Gastroesophageal sphincter (tissue), 4 donors: ENCODE measurements around the gene TK1. TPM values are rescaled to one million over a fixed set of nuclear protein-coding genes. Genes with fewer than 3 reads are reported as not detected.

Experiments
- ATAC-seq: fragments of 150-250 bp; one replicate; pipeline ENCODE4 v1.9.1; 2016; ENCODE audit warnings: mild to moderate bottlenecking, moderate library complexity
- H3K27ac ChIP-seq, 4 donors: fragments of 200-600 bp; sonication (generic) in 3 of 4; 1 replicate in 3 of 4; 2 replicates in 1 of 4; pipeline ENCODE4 v1.5.1; 2016 to 2019
- H3K27me3 ChIP-seq: fragments of 200-600 bp; sonication (generic); one replicate; pipeline ENCODE4 v1.5.1; 2019
- H3K36me3 ChIP-seq, 2 donors: fragments of 200-600 bp; sonication (generic); one replicate each; pipeline ENCODE4 v1.5.1; 2019; ENCODE audit warnings: control low read depth in 1 of 2
- H3K4me1 ChIP-seq, 3 donors: fragments of 200-600 bp; sonication (generic); 1 replicate in 2 of 3; 2 replicates in 1 of 3; pipeline ENCODE4 v1.5.1; 2016 to 2019; ENCODE audit warnings: control low read depth in 2 of 3
- H3K4me3 ChIP-seq, 2 donors: fragments of 200-600 bp; sonication (generic); one replicate each; pipeline ENCODE4 v1.5.1; 2019; ENCODE audit warnings: mild to moderate bottlenecking in 1 of 2, moderate library complexity in 1 of 2
- H3K9me3 ChIP-seq, 3 donors: fragments of 200-600 bp; sonication (generic); one replicate each; pipeline ENCODE4 v1.5.1; 2017 to 2019; ENCODE audit warnings: control low read depth in 2 of 3
- EP300 ChIP-seq: sonication (generic); formaldehyde crosslinking; IDR thresholded peaks from one replicate; pipeline ENCODE4 v1.6.1; 2017; ENCODE audit warnings: antibody characterized with exemption, mild to moderate bottlenecking
- POLR2A ChIP-seq, 2 donors: fragments of 450-650 bp; IDR thresholded peaks; one replicate each; pipeline ENCODE4 v1.6.1; 2017; ENCODE audit warnings: antibody characterized with exemption in 2 of 2, mild to moderate bottlenecking in 2 of 2, moderate library complexity in 1 of 2
- POLR2AphosphoS5 ChIP-seq: sonication (generic); formaldehyde crosslinking; IDR thresholded peaks from one replicate; pipeline ENCODE4 v1.6.1; 2017; ENCODE audit warnings: antibody characterized with exemption
- WGBS, 2 donors: methylation state at CpG; one replicate each; pipeline ENCODE4 v1.1.5; 2018; ENCODE audit warnings: low coverage in 1 of 2; 5-methylcytosine and 5-hydroxymethylcytosine counted together
- total RNA-seq, 4 donors: library from RNA; depleted of rRNA; stranded (reverse); fragments of >200 nt; gene quantifications; one replicate each; pipeline ENCODE4 v1.1.0, GENCODE V29; 2016
- TF ChIP-seq, protein P1 (sequence below), 4 experiments: fragments of 200-600 bp in 2 of 4; fragments of 450-650 bp in 2 of 4; sonication (generic) in 1 of 4; IDR thresholded peaks; one replicate each; pipeline ENCODE4 v1.5.1; 2017 to 2019; ENCODE audit warnings: antibody characterized with exemption in 4 of 4, mild to moderate bottlenecking in 2 of 4, moderate library complexity in 2 of 4

TK1 gene
- total RNA-seq, 4 donors from 2014 or later = 3.4 to 24.8 (median 12.1) TPM

DNA sequence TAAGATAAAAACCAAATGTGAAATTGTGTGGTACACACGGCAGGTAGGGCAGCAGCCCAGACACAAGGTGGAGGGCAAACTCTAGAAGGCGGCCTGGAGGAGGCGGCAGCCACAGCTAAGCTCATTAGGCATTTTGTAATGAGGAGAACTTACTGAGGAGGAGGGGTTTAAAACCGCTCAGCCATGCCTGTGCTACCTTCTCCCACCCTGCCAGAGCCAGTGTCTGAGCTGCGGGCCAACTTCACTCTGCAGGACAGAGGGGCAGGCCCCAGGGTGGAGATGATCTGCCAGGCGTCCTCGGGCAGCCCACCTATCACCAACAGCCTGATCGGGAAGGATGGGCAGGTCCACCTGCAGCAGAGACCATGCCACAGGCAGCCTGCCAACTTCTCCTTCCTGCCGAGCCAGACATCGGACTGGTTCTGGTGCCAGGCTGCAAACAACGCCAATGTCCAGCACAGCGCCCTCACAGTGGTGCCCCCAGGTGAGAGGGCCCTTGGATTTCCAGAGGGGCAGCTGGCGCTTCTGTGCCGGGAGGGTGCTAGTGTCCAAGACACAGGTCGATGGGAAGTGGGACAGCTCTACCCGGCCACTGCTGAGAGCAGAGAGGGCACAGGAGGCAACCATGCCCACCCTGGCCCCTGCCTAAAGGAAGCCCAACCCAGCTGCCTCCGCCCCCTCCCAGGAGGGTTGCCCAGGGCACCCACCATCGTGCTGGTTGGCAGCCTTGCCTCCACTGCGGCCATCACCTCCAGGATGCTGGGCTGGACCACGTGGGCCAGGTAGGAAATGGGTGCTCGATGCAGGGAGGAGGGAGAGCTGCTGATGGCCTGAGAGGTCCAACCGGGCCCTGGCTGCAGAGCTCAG, 22.7 kb downstream of the TK1 start:
- Histone ChIP-seq H3K27ac (no peak overlapping the region), H3K4me1 (peaks cover 0 to 8% (median 0%) of the 10 kb centered on the region in 3 donors), H3K27me3 (no peaks in the 10 kb centered on the region), H3K36me3 (no peaks in the 10 kb centered on the region), H3K9me3 (no peaks in the 10 kb centered on the region), H3K4me3 (no peak overlapping the region)
- no peak for ATAC-seq
- WGBS, 2 donors = 90 to 100% methylated on average over 1 to 2 of the region's 22 CpGs
- TF ChIP-seq EP300 (no peak), POLR2AphosphoS5 (no peak), POLR2A (IDR thresholded peaks at IDR 0.05) (no peak)
- TF ChIP-seq, protein P1, sequence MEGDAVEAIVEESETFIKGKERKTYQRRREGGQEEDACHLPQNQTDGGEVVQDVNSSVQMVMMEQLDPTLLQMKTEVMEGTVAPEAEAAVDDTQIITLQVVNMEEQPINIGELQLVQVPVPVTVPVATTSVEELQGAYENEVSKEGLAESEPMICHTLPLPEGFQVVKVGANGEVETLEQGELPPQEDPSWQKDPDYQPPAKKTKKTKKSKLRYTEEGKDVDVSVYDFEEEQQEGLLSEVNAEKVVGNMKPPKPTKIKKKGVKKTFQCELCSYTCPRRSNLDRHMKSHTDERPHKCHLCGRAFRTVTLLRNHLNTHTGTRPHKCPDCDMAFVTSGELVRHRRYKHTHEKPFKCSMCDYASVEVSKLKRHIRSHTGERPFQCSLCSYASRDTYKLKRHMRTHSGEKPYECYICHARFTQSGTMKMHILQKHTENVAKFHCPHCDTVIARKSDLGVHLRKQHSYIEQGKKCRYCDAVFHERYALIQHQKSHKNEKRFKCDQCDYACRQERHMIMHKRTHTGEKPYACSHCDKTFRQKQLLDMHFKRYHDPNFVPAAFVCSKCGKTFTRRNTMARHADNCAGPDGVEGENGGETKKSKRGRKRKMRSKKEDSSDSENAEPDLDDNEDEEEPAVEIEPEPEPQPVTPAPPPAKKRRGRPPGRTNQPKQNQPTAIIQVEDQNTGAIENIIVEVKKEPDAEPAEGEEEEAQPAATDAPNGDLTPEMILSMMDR (IDR thresholded peaks at IDR 0.05) = no peak

GRCh38 chr17:78159575-78160158, 27.2 kb downstream of the TK1 start:
- WGBS, 2 donors = 77 to 85% methylated on average over 10 of the region's 10 CpGs
- no peak for ATAC-seq

GRCh38 chr17:78154903-78155811, 31.7 kb downstream of the TK1 start:
- Histone ChIP-seq H3K36me3 (no peaks in the 10 kb centered on the region), H3K4me3 (no peak overlapping the region), H3K27me3 (no peaks in the 10 kb centered on the region), H3K9me3 (no peaks in the 10 kb centered on the region), H3K4me1 (no peaks in the 10 kb centered on the region), H3K27ac (no peak overlapping the region)
- no peak for ATAC-seq
- TF ChIP-seq, protein P1 (IDR thresholded peaks at IDR 0.05) = no peak
- TF ChIP-seq POLR2A (IDR thresholded peaks at IDR 0.05) = no peak
- TF ChIP-seq EP300 = no peak
- TF ChIP-seq POLR2AphosphoS5 = no peak
- 81 to 88% methylated on average over 4 to 11 of the region's 11 CpGs for WGBS, 2 donors

More at GRCh38 chr17:78159575-78160158, 27.2 kb downstream of the TK1 start:
- no peak overlapping the region for H3K27ac ChIP-seq
- no peak overlapping the region for H3K4me3 ChIP-seq
- no peak for TF ChIP-seq POLR2A (IDR thresholded peaks at IDR 0.05)
- TF ChIP-seq, protein P1 (IDR thresholded peaks at IDR 0.05) = no peak
- TF ChIP-seq POLR2AphosphoS5 = no peak
- no peak for TF ChIP-seq EP300
- no peaks in the 10 kb centered on the region for H3K9me3 ChIP-seq
- H3K4me1 ChIP-seq = no peaks in the 10 kb centered on the region
- no peaks in the 10 kb centered on the region for H3K27me3 ChIP-seq
- no peaks in the 10 kb centered on the region for H3K36me3 ChIP-seq

DNA sequence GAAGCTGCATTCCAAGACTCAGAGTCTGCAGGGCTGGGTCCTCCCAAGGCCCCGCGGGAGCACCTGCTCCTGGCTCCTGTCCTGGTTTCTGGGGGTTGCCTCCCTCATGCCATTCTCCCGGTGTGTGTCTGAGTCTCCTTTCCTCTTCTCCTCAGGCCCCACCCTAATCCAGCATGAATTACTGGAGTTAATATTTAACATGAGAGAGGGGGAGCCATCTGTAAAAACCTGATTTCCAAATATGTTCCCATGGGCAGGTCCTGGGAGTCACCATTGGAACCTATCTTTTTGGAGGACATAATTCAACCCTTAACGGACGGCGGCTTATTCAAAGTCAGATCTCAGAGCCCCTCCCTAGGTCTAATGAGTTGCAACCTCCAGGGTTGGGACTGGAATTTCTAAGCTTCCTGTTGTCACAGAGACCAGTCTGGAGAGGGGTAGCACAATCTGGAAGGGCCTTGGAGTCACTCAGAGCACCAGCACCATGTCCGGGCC, 35.3 kb downstream of the TK1 start:
- Histone ChIP-seq H3K27me3 (no peaks in the 10 kb centered on the region), H3K27ac (no peak overlapping the region), H3K36me3 (no peaks in the 10 kb centered on the region), H3K9me3 (no peaks in the 10 kb centered on the region), H3K4me3 (no peak overlapping the region), H3K4me1 (peaks cover 0 to 4% (median 0%) of the 10 kb centered on the region in 3 donors)
- 63 to 75% methylated on average over 5 to 7 of the region's 7 CpGs for WGBS, 2 donors
- ATAC-seq = no peak
- TF ChIP-seq EP300 (no peak), POLR2AphosphoS5 (no peak), POLR2A (IDR thresholded peaks at IDR 0.05) (no peak)
- TF ChIP-seq, protein P1 (IDR thresholded peaks at IDR 0.05) = no peak
